ENCODE measurements around the gene ZDHHC15. TPM values are rescaled to one million over a fixed set of nuclear protein-coding genes. Genes with fewer than 3 reads are reported as not detected.
"Not testable (repeated sequence)": the region's sequence is repeated elsewhere in the genome, so short reads cannot be mapped to it uniquely, and the experiment has no call there.

The ZDHHC15 gene
- total RNA-seq, 1 experiment from 2014 or later: not detected

DNA sequence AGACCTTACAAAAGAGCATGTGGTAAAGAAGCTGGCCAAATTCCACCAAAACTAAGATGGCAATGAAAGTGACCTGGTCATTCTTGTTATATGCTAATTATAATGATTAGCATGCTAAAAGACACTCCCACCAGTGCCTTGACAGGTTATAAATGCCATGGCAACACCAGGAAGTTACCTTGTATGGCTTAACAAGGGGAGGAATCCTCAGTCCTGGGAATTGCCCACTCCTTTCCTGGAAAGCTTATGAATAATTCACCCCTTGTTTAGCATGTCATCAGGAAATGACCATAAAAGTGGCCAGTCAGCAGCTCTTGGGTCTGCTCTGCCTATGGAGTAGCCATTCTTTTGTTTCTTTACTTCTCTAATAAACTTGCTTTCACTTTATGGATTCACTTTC, 161.0 kb downstream of the ZDHHC15 start:
- no peak for DNase-seq (ENCODE audit: low read depth in 1 of 2, low spot score in 2 of 2)
- H3K36me3 ChIP-seq: no peaks in the 10 kb centered on the region
- H3K9me3 ChIP-seq (replicated peaks): no peaks in the 10 kb centered on the region
- no peak overlapping the region for H3K4me3 ChIP-seq
- H3K4me1 ChIP-seq (replicated peaks): no peaks in the 10 kb centered on the region
- no peaks in the 10 kb centered on the region for H3K27me3 ChIP-seq (replicated peaks)
- no peak overlapping the region for H3K27ac ChIP-seq

DNA sequence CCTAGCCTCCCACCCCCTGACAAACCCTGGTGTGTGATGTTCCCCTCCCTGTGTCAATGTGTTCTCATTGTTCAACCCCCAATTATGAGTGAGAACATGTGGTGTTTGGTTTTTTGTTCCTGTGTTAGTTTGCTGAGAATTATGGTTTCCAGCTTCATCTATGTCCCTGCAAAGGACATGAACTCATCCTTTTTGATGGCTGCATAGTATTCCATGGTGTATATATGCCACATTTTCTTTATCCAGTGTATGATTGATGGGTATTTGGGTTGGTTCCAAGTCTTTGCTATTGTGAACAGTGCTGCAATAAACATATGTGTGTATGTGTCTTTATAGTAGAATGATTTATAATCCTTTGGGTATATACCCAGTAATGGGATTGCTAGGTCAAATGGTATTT, 174.2 kb downstream of the ZDHHC15 start:
- not testable (repeated sequence) for H3K27me3 ChIP-seq (replicated peaks); H3K27ac ChIP-seq; H3K4me1 ChIP-seq (replicated peaks); DNase-seq (ENCODE audit: low read depth in 1 of 2, low spot score in 2 of 2); H3K36me3 ChIP-seq; H3K4me3 ChIP-seq; H3K9me3 ChIP-seq (replicated peaks)

DNA sequence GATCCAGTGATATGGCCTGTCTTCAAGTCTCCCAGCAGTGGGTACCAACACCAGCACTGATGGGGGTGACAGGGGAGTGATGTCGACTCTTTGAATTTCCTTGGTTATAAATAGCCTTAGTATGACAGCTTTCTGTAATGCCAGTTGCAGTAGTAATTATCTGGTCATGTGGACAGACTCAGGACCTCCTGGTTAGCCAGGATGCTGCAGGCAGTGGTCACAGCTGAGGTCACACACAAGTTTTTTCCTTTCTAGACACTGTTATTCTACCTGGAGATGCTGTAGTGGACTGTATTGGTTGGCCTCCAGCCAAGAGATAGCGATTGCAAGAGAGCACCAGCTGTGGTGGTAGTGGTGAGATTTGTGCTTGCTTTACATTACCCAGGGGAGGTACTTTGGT, 185.3 kb downstream of the ZDHHC15 start:
- Histone ChIP-seq H3K4me3 (no peak overlapping the region), H3K4me1 (replicated peaks) (no peaks in the 10 kb centered on the region), H3K27ac (no peak overlapping the region), H3K36me3 (no peaks in the 10 kb centered on the region), H3K27me3 (replicated peaks) (no peaks in the 10 kb centered on the region), H3K9me3 (replicated peaks) (no peaks in the 10 kb centered on the region)
- no peak for DNase-seq (ENCODE audit: low read depth in 1 of 2, low spot score in 2 of 2)

DNA sequence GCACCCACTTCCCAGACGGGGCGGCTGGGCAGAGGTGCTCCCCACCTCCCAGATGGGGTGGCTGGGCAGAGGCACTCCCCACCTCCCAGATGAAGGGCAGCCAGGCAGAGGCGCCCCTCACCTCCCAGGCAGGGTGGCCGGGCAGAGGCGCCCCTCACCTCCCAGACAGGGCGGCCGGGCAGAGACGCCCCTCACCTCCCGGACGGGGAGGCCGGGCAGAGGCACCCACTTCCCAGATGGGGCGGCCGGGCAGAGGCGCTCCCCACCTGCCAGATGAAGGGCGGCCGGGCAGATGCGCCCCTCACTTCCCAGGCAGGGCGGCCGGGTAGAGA, 187.7 kb downstream of the ZDHHC15 start:
- H3K9me3 ChIP-seq (replicated peaks): no peaks in the 10 kb centered on the region
- H3K4me3 ChIP-seq: no peak overlapping the region
- no peaks in the 10 kb centered on the region for H3K4me1 ChIP-seq (replicated peaks)
- DNase-seq (ENCODE audit: low read depth in 1 of 2, low spot score in 2 of 2): no peak
- H3K27ac ChIP-seq: no peak overlapping the region
- H3K36me3 ChIP-seq: no peaks in the 10 kb centered on the region
- no peaks in the 10 kb centered on the region for H3K27me3 ChIP-seq (replicated peaks)

DNA sequence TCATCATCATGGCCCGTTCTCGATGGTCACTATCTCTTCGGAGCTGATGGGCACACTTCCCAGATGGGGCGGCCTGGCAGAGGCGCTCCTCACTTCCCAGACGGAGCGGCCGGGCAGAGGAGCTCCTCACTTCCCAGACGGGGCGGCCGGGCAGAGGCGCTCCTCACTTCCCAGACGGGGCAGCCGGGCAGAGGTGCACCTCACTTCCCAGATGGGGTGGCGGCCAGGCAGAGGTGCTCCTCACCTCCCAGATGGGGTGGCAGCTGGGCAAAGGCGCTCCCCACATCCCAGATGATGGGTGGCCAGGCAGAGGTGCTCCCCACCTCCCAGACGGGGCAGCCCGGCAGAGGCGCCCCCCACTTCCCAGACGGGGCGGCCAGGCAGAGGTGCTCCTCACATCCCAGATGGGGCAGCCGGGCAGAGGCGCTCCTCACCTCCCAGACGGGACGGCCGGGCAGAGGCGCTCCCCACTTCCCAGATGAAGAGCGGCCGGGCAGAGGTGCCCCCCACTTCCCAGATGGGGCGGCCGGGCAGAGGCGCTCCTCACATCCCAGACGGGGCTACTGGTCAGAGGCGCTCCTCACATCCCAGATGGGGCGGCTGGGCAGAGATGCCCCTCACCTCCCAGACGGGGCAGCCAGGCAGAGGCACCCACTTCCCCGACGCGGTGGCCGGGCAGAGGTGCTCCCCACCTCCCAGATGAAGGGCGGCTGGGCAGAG, 188.3 kb downstream of the ZDHHC15 start:
- not testable (repeated sequence) for H3K4me3 ChIP-seq; H3K9me3 ChIP-seq (replicated peaks); H3K4me1 ChIP-seq (replicated peaks); H3K36me3 ChIP-seq; H3K27ac ChIP-seq; H3K27me3 ChIP-seq (replicated peaks); DNase-seq (ENCODE audit: low read depth in 1 of 2, low spot score in 2 of 2)

DNA sequence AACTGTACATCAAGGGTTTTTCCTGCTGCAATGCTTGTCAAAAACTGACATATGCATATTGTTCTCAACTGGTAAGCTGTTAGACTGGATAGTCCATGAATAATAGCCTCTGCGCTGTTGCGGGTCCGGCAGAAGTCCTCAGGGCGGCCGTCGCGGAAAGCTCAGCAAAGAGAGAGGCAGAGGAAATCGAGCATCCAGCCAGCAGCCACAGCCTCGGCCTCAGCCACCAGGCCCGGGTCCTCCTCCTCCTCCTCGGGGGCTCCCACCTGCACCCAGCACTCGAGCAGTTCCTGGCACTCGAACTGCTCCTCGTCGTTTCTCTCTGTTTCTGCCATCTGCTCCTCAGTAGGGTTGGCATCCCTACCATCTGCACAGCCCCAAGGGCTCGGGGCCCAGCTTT, 195.2 kb downstream of the ZDHHC15 start:
- Histone ChIP-seq H3K36me3 (no peaks in the 10 kb centered on the region), H3K9me3 (replicated peaks) (no peaks in the 10 kb centered on the region), H3K4me3 (no peak overlapping the region), H3K4me1 (replicated peaks) (no peaks in the 10 kb centered on the region), H3K27me3 (replicated peaks) (no peaks in the 10 kb centered on the region), H3K27ac (no peak overlapping the region)
- DNase-seq (ENCODE audit: low read depth in 1 of 2, low spot score in 2 of 2): no peak

Other genes starting within 250 kb of the ZDHHC15 start
- 11.9 and 13.3 TPM in 2 replicates for gene UPRT, start 249.0 kb downstream of the ZDHHC15 start, total RNA-seq (2014; rRNA removed; shearing (Covaris generic))

Measured in SJSA1 (cell line).